Smooth muscle cell (in vitro differentiated cells): ENCODE measurements around the gene PEG3. TPM values are rescaled to one million over a fixed set of nuclear protein-coding genes. Genes with fewer than 3 reads are reported as not detected.

Experiments
- DNase-seq: peaks from one replicate; lab custom pipeline; 2025; ENCODE audit not compliant: unreplicated experiment; lab: John Stamatoyannopoulos, UW
- H2AFZ ChIP-seq: fragments of 200-600 bp; sonication (generic); 2 replicates; pipeline ENCODE4 v1.6.0; 2016; ENCODE audit warnings: antibody characterized with exemption, low read depth, mild to moderate bottlenecking
- H3F3A ChIP-seq: fragments of 200-600 bp; sonication (generic); 2 replicates; pipeline ENCODE4 v1.6.0; 2017; ENCODE audit warnings: antibody characterized with exemption, low read depth
- H3K27ac ChIP-seq: fragments of 200-600 bp; sonication (generic); 2 replicates; pipeline ENCODE4 v1.5.1; 2016; ENCODE audit warnings: low read depth, mild to moderate bottlenecking
- H3K27me3 ChIP-seq: fragments of 200-600 bp; sonication (generic); 2 replicates; pipeline ENCODE4 v1.6.1; 2016; ENCODE audit warnings: low read depth, mild to moderate bottlenecking
- H3K36me3 ChIP-seq: fragments of 200-600 bp; sonication (generic); 2 replicates; pipeline ENCODE4 v1.5.1; 2016; ENCODE audit warnings: low read depth
- H3K4me1 ChIP-seq: fragments of 200-600 bp; sonication (generic); 2 replicates; pipeline ENCODE4 v1.5.1; 2016; ENCODE audit warnings: low read depth
- H3K4me2 ChIP-seq: fragments of 200-600 bp; sonication (generic); 2 replicates; pipeline ENCODE4 v1.6.0; 2016; ENCODE audit warnings: mild to moderate bottlenecking
- H3K4me3 ChIP-seq: fragments of 200-600 bp; sonication (generic); 2 replicates; pipeline ENCODE4 v1.5.1; 2016; ENCODE audit warnings: mild to moderate bottlenecking
- H3K79me2 ChIP-seq: fragments of 200-600 bp; sonication (generic); 2 replicates; pipeline ENCODE4 v1.6.0; 2016; ENCODE audit warnings: low read depth, mild to moderate bottlenecking
- H3K9ac ChIP-seq: fragments of 200-600 bp; sonication (generic); 2 replicates; pipeline ENCODE4 v1.6.0; 2016; ENCODE audit warnings: low read depth
- H3K9me3 ChIP-seq: fragments of 200-600 bp; sonication (generic); replicated peaks from 2 replicates; pipeline ENCODE4 v1.5.1; 2016; ENCODE audit warnings: low read depth
- H4K20me1 ChIP-seq: fragments of 200-600 bp; sonication (generic); 2 replicates; pipeline ENCODE4 v1.6.0; 2016; ENCODE audit warnings: low read depth
- CTCF ChIP-seq: fragments of 200-600 bp; sonication (generic); IDR thresholded peaks from 2 replicates; pipeline ENCODE4 v1.5.1; 2017; ENCODE audit warnings: borderline replicate concordance, mild to moderate bottlenecking, antibody characterized with exemption; ENCODE audit not compliant: insufficient read depth, poor library complexity, severe bottlenecking
- WGBS: methylation state at CpG from one replicate; pipeline ENCODE4 v1.1.7; 2016; ENCODE audit warnings: low lambda C conversion rate; 5-methylcytosine and 5-hydroxymethylcytosine counted together
- polyA plus RNA-seq: library from polyadenylated mRNA; unstranded; fragments of >200 nt; fragmentation: Nextera tagmentation; extraction: Ambion mirVana; gene quantifications from 2 replicates; pipeline ENCODE4 v1.2.1, GENCODE V29; 2016
- total RNA-seq: library from RNA; depleted of rRNA; stranded (reverse); fragments of >200 nt; gene quantifications from 2 replicates; pipeline ENCODE4 v1.2.3, GENCODE V29; 2014

Gene PEG3
- total and polyA plus RNA-seq, 2 experiments from 2014 or later = 0.54 TPM; not detected in 1

GRCh38 chr19:56873493-56873892, 33.0 kb upstream of the PEG3 start:
- Histone ChIP-seq H3K4me1 (no peaks in the 10 kb centered on the region), H3K9me3 (peaks cover 9% of the 10 kb centered on the region), H3K9ac (no peak overlapping the region), H3K4me2 (no peak overlapping the region), H3K4me3 (no peak overlapping the region), H2AFZ (no peak overlapping the region), H3K27ac (no peak overlapping the region), H3K36me3 (no peaks in the 10 kb centered on the region), H3F3A (no peaks in the 10 kb centered on the region), H3K27me3 (no peaks in the 10 kb centered on the region), H4K20me1 (no peaks in the 10 kb centered on the region), H3K79me2 (no peaks in the 10 kb centered on the region)
- TF ChIP-seq CTCF = no peak
- WGBS = 67% methylated on average over 5 of the region's 5 CpGs
- no peak for DNase-seq

DNA sequence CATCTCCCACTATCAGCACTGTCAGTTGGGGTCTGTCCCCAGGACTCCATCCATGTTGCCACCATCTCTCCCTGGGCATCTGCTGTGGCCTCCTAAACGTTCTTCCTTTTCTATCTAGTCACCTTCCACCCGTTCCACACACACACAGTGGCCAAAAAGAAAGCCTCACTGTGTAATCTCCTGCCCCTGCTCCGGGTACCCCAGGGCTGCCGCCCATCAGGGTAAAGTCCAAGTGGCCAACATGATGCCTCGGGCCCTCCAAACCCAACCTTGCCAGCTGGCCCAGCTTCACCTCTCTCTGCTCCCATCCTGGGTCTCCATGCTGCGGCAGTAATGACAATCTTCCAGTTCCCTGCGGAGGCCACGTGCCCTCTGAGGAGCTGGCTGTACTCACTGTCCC, 29.4 kb upstream of the PEG3 start:
- no peak overlapping the region for H2AFZ ChIP-seq
- TF ChIP-seq CTCF = no peak
- no peaks in the 10 kb centered on the region for H3K4me1 ChIP-seq
- no peak for DNase-seq
- peaks cover 7% of the 10 kb centered on the region for H3K9me3 ChIP-seq
- H3K27me3 ChIP-seq = no peaks in the 10 kb centered on the region
- H3K9ac ChIP-seq = no peak overlapping the region
- no peaks in the 10 kb centered on the region for H3K79me2 ChIP-seq
- no peak overlapping the region for H3K4me2 ChIP-seq
- no peaks in the 10 kb centered on the region for H3K36me3 ChIP-seq
- H3K4me3 ChIP-seq = no peak overlapping the region
- H3K27ac ChIP-seq = no peak overlapping the region
- WGBS = 63% methylated on average over 8 of the region's 8 CpGs
- no peaks in the 10 kb centered on the region for H3F3A ChIP-seq
- H4K20me1 ChIP-seq = no peaks in the 10 kb centered on the region

GRCh38 chr19:56868446-56868845, 27.9 kb upstream of the PEG3 start:
- WGBS = 71% methylated on average over 1 of the region's 1 CpG

More at GRCh38 chr19:56868446-56868845, 27.9 kb upstream of the PEG3 start:
- Histone ChIP-seq H3K9me3 (peaks cover 4% of the 10 kb centered on the region), H3F3A (no peaks in the 10 kb centered on the region), H3K9ac (no peak overlapping the region), H3K79me2 (no peaks in the 10 kb centered on the region), H3K4me3 (no peak overlapping the region), H4K20me1 (no peaks in the 10 kb centered on the region), H3K27ac (no peak overlapping the region), H3K4me2 (no peak overlapping the region), H3K4me1 (no peaks in the 10 kb centered on the region), H3K36me3 (no peaks in the 10 kb centered on the region), H3K27me3 (no peaks in the 10 kb centered on the region), H2AFZ (no peak overlapping the region)
- no peak for TF ChIP-seq CTCF
- DNase-seq = no peak
